GM10266 (cell line): ENCODE measurements around the gene EML3.
"Not testable (repeated sequence)": the region's sequence is repeated elsewhere in the genome, so short reads cannot be mapped to it uniquely, and the experiment has no call there.

Experiments used
- DNase-seq: peaks from one replicate; pipeline ENCODE4 v3.0.0; 2012; ENCODE audit errors: extremely low spot score
- CTCF ChIP-seq: IDR thresholded peaks from 2 replicates; pipeline ENCODE4 v1.5.1; 2012; ENCODE audit warnings: mild to moderate bottlenecking, low read depth; ENCODE audit not compliant: control insufficient read depth, insufficient read depth; ENCODE audit errors: missing control alignments

The EML3 gene

GRCh38 chr11:62566247-62566646, 46.3 kb downstream of the EML3 start:
- TF ChIP-seq CTCF = no peak

DNA sequence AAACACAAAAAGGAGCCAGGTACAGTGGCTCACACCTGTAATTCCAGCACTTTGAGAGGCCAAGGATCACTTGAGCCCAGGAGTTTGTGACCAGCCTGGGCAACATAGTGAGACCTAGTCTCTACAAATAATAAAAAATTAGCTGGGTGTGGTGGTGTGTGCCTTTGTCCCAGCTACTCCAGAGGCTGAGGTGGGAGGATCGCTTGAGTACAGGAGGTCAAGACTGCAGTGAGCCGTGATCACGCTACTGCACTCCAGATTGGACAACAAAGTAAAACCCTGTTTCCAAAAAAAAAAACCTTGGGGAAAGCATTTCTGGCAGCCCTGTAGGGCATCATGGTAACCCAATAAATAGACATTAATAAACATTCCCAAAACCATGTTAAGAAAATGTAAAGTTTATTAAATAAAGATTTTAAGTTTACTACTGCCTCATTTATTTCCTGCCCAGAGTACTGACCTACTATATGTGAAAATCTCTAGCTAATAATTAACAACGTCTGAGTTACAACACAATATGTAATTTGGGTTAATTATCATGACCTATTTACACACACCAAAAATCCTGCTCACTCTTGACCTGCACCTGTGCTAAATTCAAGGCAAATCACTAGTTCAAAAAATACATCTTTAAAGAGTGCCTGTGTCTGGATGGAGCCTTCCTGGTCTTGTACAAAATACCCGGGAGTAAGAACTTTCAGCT, 47.3 kb downstream of the EML3 start:
- no peak for DNase-seq
- TF ChIP-seq CTCF = no peak

More at GRCh38 chr11:62566247-62566646, 46.3 kb downstream of the EML3 start:
- DNase-seq = no peak

DNA sequence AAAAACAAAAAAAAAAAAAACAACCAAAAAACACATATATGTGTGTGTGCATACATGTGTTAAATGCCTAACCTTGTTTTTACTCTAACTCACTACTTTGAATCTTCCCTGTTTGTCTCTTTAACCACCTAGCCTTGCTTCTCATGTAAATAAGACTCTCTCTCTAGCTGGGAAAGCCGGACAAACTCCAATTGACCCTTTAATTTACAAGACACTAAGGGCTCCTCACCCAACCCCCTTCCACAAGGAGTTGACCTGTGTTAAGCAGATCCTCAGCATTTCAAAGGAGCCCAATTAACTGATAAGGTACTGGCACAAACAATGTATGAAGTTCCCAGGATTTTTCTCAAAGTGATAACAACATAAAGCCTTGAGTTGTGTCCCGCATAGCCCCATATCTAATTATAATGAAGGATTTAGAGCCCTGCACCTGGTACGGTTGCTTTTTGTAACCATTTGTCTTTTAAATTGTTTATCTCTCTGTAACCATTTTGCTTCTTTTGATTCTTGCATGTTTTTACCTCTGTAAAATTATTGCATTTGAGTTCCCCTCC, 50.8 kb downstream of the EML3 start:
- DNase-seq = not testable (repeated sequence)

- DNase-seq = no peak
- TF ChIP-seq CTCF = peak; percentile 75
Observed at GRCh38 chr11:62560566-62561103, 51.9 kb downstream of the EML3 start.

GRCh38 chr11:62559626-62560025, 52.9 kb downstream of the EML3 start:
- not testable (repeated sequence) for DNase-seq

GRCh38 chr11:62559204-62559603, 53.4 kb downstream of the EML3 start:
- TF ChIP-seq CTCF = no peak
- no peak for DNase-seq

- no peak for TF ChIP-seq CTCF
- no peak for DNase-seq
Observed at GRCh38 chr11:62558669-62559068, 53.9 kb downstream of the EML3 start.

GRCh38 chr11:62556875-62557631, 55.5 kb downstream of the EML3 start:
- DNase-seq = peak; percentile 29
- no peak for TF ChIP-seq CTCF
